Lower leg skin (tissue), 3 donors: ENCODE results near the gene TSN.

Experiments used
- POLR2A ChIP-seq, 2 donors: fragments of 450-650 bp; IDR thresholded peaks; one replicate each; pipeline ENCODE4 v1.6.1; 2016 to 2017; ENCODE audit warnings: antibody characterized with exemption in 2 of 2, mild to moderate bottlenecking in 1 of 2, moderate library complexity in 1 of 2
- TF ChIP-seq, protein P1 (sequence below), 3 donors: fragments of 450-650 bp; IDR thresholded peaks; one replicate each; pipeline ENCODE4 v1.5.1; 2016; ENCODE audit warnings: antibody characterized with exemption in 3 of 3, mild to moderate bottlenecking in 3 of 3, moderate library complexity in 2 of 3

DNA sequence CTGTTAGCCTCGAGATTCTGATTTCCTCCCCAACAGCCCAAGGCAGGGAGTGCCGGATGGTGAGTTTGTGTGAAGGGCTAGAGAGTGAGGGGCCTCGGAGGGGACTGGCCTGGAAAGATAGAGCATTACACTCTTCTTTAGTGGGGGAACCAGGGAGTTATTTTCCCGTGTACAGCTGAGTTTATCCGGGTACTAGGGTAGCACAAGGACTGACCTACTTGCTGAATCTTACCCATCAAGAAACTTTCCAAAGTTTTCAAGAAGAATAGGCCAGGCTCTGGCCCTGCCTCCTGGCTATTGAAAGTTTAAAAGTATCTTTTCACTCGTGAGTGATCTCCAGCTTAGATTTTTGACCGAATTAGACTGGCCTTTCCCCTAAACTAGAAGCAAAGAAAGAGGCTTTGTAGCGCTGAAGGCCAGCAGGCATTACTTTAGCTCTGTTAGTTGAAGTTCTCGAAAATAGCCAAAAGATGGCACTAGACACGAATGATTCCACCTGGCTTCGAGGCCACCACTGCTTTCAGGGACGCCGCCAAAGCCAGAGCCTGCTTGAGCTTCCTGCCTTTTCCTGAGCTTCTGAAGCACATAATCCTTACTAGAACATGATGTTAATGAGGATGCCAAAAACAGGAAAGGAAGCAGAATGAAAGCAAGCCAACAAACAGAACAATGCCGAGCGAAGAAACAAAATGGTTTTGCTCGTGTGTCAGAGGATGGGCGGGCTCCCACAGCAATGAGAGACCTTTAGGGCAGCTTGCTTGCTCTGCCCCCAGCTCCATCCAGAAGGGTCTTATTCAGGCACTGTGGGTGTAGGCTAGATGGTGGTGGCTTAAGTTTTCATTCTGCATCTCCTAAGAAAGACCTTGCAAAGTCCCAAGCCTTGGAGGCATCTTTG lies 55.8 kb downstream of the TSN start:
- TF ChIP-seq, protein P1, sequence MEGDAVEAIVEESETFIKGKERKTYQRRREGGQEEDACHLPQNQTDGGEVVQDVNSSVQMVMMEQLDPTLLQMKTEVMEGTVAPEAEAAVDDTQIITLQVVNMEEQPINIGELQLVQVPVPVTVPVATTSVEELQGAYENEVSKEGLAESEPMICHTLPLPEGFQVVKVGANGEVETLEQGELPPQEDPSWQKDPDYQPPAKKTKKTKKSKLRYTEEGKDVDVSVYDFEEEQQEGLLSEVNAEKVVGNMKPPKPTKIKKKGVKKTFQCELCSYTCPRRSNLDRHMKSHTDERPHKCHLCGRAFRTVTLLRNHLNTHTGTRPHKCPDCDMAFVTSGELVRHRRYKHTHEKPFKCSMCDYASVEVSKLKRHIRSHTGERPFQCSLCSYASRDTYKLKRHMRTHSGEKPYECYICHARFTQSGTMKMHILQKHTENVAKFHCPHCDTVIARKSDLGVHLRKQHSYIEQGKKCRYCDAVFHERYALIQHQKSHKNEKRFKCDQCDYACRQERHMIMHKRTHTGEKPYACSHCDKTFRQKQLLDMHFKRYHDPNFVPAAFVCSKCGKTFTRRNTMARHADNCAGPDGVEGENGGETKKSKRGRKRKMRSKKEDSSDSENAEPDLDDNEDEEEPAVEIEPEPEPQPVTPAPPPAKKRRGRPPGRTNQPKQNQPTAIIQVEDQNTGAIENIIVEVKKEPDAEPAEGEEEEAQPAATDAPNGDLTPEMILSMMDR (IDR thresholded peaks at IDR 0.05), result no peak
- no peak for TF ChIP-seq POLR2A (IDR thresholded peaks at IDR 0.05)
